ENCODE data around the gene SAMD13. TPM values are rescaled to one million over a fixed set of nuclear protein-coding genes. Genes with fewer than 3 reads are reported as not detected.

The SAMD13 gene
- total and polyA plus RNA-seq, 2 donors (not counting 1 experiment from before 2014, with no cell fraction given), result 0.42 TPM; not detected in 1

DNA sequence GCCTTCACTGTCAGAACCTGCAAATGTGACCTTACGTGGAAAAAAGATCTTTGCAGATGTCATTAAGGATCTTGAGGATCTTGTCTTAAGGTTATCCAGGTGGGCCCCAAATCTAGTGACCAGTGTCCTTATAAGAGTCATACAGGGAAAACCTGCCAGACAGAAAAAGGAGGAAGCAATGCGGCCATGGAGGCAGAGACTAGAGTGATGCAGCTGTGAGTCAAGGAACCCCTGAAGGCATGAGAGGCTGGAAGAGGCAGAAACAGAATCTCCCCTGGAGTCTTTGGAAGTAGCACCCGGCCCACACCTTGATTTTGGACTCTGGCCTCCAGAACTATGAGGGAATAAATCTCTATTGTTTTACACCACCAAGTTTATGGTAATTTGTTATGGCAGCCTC, 60.3 kb downstream of the SAMD13 start:
- H3K4me3 Mint-ChIP-seq, result no peak overlapping the region
- no peaks in the 10 kb centered on the region for H3K9me3 ChIP-seq (ENCODE audit: control extremely low read depth in 1 of 3, control insufficient read depth in 2 of 3, insufficient read depth in 1 of 3, low read length in 2 of 3)
- no peaks in the 10 kb centered on the region for H3K79me2 ChIP-seq (ENCODE audit: control insufficient read depth, insufficient read depth, low read length)
- no peaks in the 10 kb centered on the region for H3K9me3 Mint-ChIP-seq (ENCODE audit: insufficient read depth)
- no peak overlapping the region for H3K27ac ChIP-seq (ENCODE audit: low read length in 2 of 2)
- no peaks in the 10 kb centered on the region for H4K20me1 ChIP-seq (ENCODE audit: control insufficient read depth, insufficient read depth, low read length, poor library complexity, severe bottlenecking)
- no peak overlapping the region for H3K9ac ChIP-seq (ENCODE audit: low read length)
- H3K4me2 ChIP-seq (replicated peaks; ENCODE audit: low read depth, low read length, poor library complexity, severe bottlenecking), result no peak overlapping the region
- no peaks in the 10 kb centered on the region for H3K36me3 ChIP-seq (replicated peaks in 1 of 2; ENCODE audit: control extremely low read depth in 1 of 2, control insufficient read depth in 1 of 2, extremely low read depth in 1 of 2, insufficient read depth in 2 of 2, low read length in 1 of 2)
- ATAC-seq (ENCODE audit: low read depth) (no peak), DNase-seq (no peak)
- H3K4me1 ChIP-seq (ENCODE audit: control insufficient read depth in 2 of 2, insufficient read depth in 2 of 2, low read length in 2 of 2), result no peaks in the 10 kb centered on the region
- no peak overlapping the region for H2AFZ ChIP-seq (ENCODE audit: insufficient read depth, low read depth, low read length, poor library complexity, severe bottlenecking)
- CTCF ChIA-PET, result no interaction called here
- H3K4me3 ChIP-seq (ENCODE audit: control extremely low read depth in 1 of 5, extremely low read depth in 1 of 5, insufficient read depth in 1 of 5, low read depth in 2 of 5, low read length in 4 of 5), result no peak overlapping the region
- POLR2A ChIA-PET, result no interaction called here
- intact Hi-C loops (cut with micrococcal nuclease), result no loop called here
- WGBS (ENCODE audit: insufficient coverage), result 100% methylated on average over 2 of the region's 3 CpGs
- H3K27me3 Mint-ChIP-seq, result peaks cover 5% of the 10 kb centered on the region
- no peaks in the 10 kb centered on the region for H3K27me3 ChIP-seq (replicated peaks in 1 of 4; ENCODE audit: control extremely low read depth in 1 of 4, control insufficient read depth in 3 of 4, insufficient read depth in 4 of 4, low read length in 3 of 4)
- TF ChIP-seq, protein P1, sequence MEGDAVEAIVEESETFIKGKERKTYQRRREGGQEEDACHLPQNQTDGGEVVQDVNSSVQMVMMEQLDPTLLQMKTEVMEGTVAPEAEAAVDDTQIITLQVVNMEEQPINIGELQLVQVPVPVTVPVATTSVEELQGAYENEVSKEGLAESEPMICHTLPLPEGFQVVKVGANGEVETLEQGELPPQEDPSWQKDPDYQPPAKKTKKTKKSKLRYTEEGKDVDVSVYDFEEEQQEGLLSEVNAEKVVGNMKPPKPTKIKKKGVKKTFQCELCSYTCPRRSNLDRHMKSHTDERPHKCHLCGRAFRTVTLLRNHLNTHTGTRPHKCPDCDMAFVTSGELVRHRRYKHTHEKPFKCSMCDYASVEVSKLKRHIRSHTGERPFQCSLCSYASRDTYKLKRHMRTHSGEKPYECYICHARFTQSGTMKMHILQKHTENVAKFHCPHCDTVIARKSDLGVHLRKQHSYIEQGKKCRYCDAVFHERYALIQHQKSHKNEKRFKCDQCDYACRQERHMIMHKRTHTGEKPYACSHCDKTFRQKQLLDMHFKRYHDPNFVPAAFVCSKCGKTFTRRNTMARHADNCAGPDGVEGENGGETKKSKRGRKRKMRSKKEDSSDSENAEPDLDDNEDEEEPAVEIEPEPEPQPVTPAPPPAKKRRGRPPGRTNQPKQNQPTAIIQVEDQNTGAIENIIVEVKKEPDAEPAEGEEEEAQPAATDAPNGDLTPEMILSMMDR (IDR thresholded peaks at IDR 0.05), result no peak
- no peak for TF ChIP-seq EZH2 (IDR thresholded peaks at IDR 0.05; ENCODE audit: borderline replicate concordance, insufficient read depth, low read depth, low read length, poor library complexity, severe bottlenecking)
- no peaks in the 10 kb centered on the region for H3K4me1 Mint-ChIP-seq
- H3K27ac Mint-ChIP-seq, result no peak overlapping the region

DNA sequence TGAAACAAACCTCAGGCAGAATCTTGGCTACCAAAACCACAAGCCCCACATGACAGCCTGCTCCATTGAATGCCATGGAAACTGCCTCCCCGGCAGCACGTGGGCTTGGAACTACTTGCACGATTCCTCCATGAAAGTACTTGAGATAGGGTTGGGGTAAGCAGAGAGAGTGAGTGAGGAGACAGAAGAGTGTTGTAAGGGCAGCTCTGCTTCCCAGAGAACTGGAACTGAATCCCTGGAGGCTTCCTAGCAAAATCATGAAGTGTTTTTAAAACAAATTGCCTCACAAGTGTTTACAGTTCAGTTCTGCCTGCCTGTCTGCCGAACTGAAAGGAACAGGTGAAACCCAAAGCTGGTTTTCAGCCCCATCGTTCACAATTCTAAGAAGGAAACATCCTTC, 61.5 kb downstream of the SAMD13 start:
- TF ChIP-seq EZH2 (IDR thresholded peaks at IDR 0.05; ENCODE audit: borderline replicate concordance, insufficient read depth, low read depth, low read length, poor library complexity, severe bottlenecking), result no peak
- TF ChIP-seq, protein P1 (IDR thresholded peaks at IDR 0.05), result no peak
- Histone ChIP-seq H3K27ac (ENCODE audit: low read length in 2 of 2) (no peak overlapping the region), H3K79me2 (ENCODE audit: control insufficient read depth, insufficient read depth, low read length) (no peaks in the 10 kb centered on the region), H3K36me3 (replicated peaks in 1 of 2; ENCODE audit: control extremely low read depth in 1 of 2, control insufficient read depth in 1 of 2, extremely low read depth in 1 of 2, insufficient read depth in 2 of 2, low read length in 1 of 2) (no peaks in the 10 kb centered on the region), H4K20me1 (ENCODE audit: control insufficient read depth, insufficient read depth, low read length, poor library complexity, severe bottlenecking) (no peaks in the 10 kb centered on the region), H3K4me3 (ENCODE audit: control extremely low read depth in 1 of 5, extremely low read depth in 1 of 5, insufficient read depth in 1 of 5, low read depth in 2 of 5, low read length in 4 of 5) (no peak overlapping the region), H3K9me3 (ENCODE audit: control extremely low read depth in 1 of 3, control insufficient read depth in 2 of 3, insufficient read depth in 1 of 3, low read length in 2 of 3) (no peaks in the 10 kb centered on the region), H3K9ac (ENCODE audit: low read length) (no peak overlapping the region), H2AFZ (ENCODE audit: insufficient read depth, low read depth, low read length, poor library complexity, severe bottlenecking) (no peak overlapping the region), H3K27me3 (replicated peaks in 1 of 4; ENCODE audit: control extremely low read depth in 1 of 4, control insufficient read depth in 3 of 4, insufficient read depth in 4 of 4, low read length in 3 of 4) (no peaks in the 10 kb centered on the region), H3K4me1 (ENCODE audit: control insufficient read depth in 2 of 2, insufficient read depth in 2 of 2, low read length in 2 of 2) (no peaks in the 10 kb centered on the region), H3K4me2 (replicated peaks; ENCODE audit: low read depth, low read length, poor library complexity, severe bottlenecking) (no peak overlapping the region)
- peaks cover 5% of the 10 kb centered on the region for H3K27me3 Mint-ChIP-seq
- no peak for ATAC-seq (ENCODE audit: low read depth)
- intact Hi-C loops (cut with micrococcal nuclease), result no loop called here
- no peaks in the 10 kb centered on the region for H3K9me3 Mint-ChIP-seq (ENCODE audit: insufficient read depth)
- ChIA-PET CTCF (no interaction called here), POLR2A (no interaction called here)
- DNase-seq, result no peak
- H3K4me3 Mint-ChIP-seq, result no peak overlapping the region
- no peak overlapping the region for H3K27ac Mint-ChIP-seq
- 31% methylated on average over 4 of the region's 5 CpGs for WGBS (ENCODE audit: insufficient coverage)
- no peaks in the 10 kb centered on the region for H3K4me1 Mint-ChIP-seq

All from B cell (primary cell).